Thyroid gland (tissue), 4 donors: Measurements from ENCODE around the gene BCLAF3. TPM values are rescaled to one million over a fixed set of nuclear protein-coding genes. Genes with fewer than 3 reads are reported as not detected.

ENCODE experiments used
- DNase-seq, 2 donors: peaks; one replicate each; pipeline ENCODE4 v3.0.0-alpha.2; 2019
- H3K27ac ChIP-seq, 3 donors: fragments of 200-600 bp; sonication (generic); 1 replicate in 2 of 3; 2 replicates in 1 of 3; pipeline ENCODE4 v1.5.1; 2016 to 2019; ENCODE audit warnings: mild to moderate bottlenecking in 1 of 3, moderate library complexity in 1 of 3
- H3K27me3 ChIP-seq: fragments of 200-600 bp; sonication (generic); one replicate; pipeline ENCODE4 v1.5.1; 2019
- H3K36me3 ChIP-seq, 2 donors: fragments of 200-600 bp; sonication (generic); one replicate each; pipeline ENCODE4 v1.5.1; 2016 to 2019
- H3K4me1 ChIP-seq, 2 donors: fragments of 200-600 bp; sonication (generic); one replicate each; pipeline ENCODE4 v1.5.1; 2017 to 2019
- H3K4me3 ChIP-seq, 3 donors: fragments of 200-600 bp; sonication (generic); replicated peaks in 1 of 3; 1 replicate in 2 of 3; 2 replicates in 1 of 3; pipeline ENCODE4 v1.5.1; 2016; ENCODE audit warnings: mild to moderate bottlenecking in 1 of 3
- H3K9me3 ChIP-seq: fragments of 200-600 bp; sonication (generic); one replicate; pipeline ENCODE4 v1.5.1; 2017
- POLR2A ChIP-seq, 2 donors: fragments of 450-650 bp; IDR thresholded peaks; one replicate each; pipeline ENCODE4 v1.6.1; 2017; ENCODE audit warnings: antibody characterized with exemption in 2 of 2, mild to moderate bottlenecking in 2 of 2, moderate library complexity in 1 of 2
- WGBS, 2 donors: methylation state at CpG; one replicate each; pipeline ENCODE4 v1.1.5; 2017; 5-methylcytosine and 5-hydroxymethylcytosine counted together
- intact Hi-C: fragments of 100-400 bp; cut with DNase I; formaldehyde crosslinking; loops from one replicate; pipeline ENCODE4 v1.15.1; 2023
- total RNA-seq, 4 donors: library from RNA; depleted of rRNA; stranded (reverse); fragments of >200 nt; gene quantifications; one replicate each; pipeline ENCODE4 v1.2.3, GENCODE V29; 2016
- TF ChIP-seq, protein P1 (sequence below), 6 experiments: fragments of 200-600 bp in 3 of 6; fragments of 450-650 bp in 3 of 6; sonication (generic) in 3 of 6; IDR thresholded peaks; one replicate each; pipeline ENCODE4 v1.5.1; 2016 to 2019; ENCODE audit warnings: antibody characterized with exemption in 6 of 6, mild to moderate bottlenecking in 2 of 6, inconsistent platforms in 1 of 6, moderate library complexity in 1 of 6

The BCLAF3 gene
- total RNA-seq, 4 donors from 2014 or later, result 10.8 to 16.7 (median 12.3) TPM

DNA sequence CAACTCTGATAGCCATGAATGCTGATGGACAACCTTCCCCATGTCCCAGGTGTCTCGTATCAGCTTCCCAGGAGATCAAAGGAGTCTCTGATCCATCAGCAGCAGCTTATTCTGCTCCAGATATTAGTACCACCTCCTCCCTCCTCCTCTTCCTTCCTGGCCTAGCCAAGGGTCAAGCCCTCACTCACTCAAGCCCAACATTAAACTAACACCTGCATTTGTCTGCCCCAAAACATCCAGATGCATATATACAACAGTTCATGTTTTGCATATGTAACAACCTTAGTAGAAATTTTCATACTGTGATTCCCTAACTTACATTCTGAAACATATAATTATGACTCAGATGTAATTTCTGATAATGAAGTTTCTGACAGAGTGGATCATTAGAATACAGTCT lies 29.9 kb downstream of the BCLAF3 start:
- Histone ChIP-seq H3K27ac (no peak overlapping the region), H3K4me1 (no peaks in the 10 kb centered on the region), H3K4me3 (no peak overlapping the region), H3K27me3 (no peaks in the 10 kb centered on the region), H3K36me3 (peaks cover 0 to 7% of the 10 kb centered on the region in 2 donors), H3K9me3 (no peaks in the 10 kb centered on the region)
- 93 to 100% methylated on average over 1 of the region's 1 CpG for WGBS, 2 donors
- DNase-seq, result no peak
- intact Hi-C loops, result no loop called here
- no peak for TF ChIP-seq POLR2A (IDR thresholded peaks at IDR 0.05)
- TF ChIP-seq, protein P1, sequence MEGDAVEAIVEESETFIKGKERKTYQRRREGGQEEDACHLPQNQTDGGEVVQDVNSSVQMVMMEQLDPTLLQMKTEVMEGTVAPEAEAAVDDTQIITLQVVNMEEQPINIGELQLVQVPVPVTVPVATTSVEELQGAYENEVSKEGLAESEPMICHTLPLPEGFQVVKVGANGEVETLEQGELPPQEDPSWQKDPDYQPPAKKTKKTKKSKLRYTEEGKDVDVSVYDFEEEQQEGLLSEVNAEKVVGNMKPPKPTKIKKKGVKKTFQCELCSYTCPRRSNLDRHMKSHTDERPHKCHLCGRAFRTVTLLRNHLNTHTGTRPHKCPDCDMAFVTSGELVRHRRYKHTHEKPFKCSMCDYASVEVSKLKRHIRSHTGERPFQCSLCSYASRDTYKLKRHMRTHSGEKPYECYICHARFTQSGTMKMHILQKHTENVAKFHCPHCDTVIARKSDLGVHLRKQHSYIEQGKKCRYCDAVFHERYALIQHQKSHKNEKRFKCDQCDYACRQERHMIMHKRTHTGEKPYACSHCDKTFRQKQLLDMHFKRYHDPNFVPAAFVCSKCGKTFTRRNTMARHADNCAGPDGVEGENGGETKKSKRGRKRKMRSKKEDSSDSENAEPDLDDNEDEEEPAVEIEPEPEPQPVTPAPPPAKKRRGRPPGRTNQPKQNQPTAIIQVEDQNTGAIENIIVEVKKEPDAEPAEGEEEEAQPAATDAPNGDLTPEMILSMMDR (IDR thresholded peaks at IDR 0.05), result no peak

DNA sequence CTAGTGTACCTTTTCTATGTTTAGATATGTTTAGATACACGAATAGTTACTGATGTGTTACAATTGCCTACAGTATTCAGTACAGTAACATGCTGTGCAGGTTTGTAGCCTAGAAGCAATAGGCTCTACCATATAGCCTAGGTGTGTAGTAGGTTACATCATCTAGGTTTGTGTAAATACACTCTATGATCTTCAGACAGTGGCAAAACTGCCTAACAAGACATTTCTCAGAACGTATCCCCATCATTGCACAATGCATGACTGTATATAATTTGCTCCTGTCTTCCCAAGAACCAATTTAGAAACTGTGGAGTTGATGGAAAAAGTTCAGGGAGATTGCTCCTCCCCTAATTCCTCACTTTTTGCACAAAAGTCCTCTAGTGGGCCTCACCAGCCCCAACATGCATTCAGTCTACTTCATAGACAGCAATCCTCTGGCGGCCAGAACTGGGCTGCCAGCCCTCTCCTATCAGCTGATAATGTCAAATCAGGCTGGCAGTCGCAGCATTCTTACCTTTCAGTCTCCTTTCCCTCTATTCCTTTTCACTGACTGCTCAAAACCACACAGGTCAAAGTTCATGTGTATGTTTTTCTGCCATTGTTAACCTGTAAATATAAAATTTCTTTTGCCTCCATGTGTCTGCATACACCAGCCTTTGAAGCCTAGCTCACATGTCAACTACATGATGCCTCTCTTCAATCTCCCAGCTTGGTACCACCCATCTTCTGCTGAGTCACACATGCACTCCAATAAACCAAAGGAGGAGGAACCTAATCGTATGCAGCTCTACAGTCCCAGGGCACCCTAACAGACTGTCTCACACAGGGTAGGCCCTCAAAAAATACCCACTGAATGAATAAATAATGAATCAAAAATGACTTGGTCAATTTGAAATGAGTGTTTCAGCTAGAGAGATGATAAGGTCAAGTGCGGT lies 32.0 kb downstream of the BCLAF3 start:
- no peaks in the 10 kb centered on the region for H3K36me3 ChIP-seq
- DNase-seq, result no peak
- no peaks in the 10 kb centered on the region for H3K9me3 ChIP-seq
- no peak overlapping the region for H3K4me3 ChIP-seq
- no peaks in the 10 kb centered on the region for H3K27me3 ChIP-seq
- peaks cover 3 to 4% of the 10 kb centered on the region in 2 donors for H3K4me1 ChIP-seq
- no peak overlapping the region for H3K27ac ChIP-seq
- intact Hi-C loops, result no loop called here
- 93 to 96% methylated on average over 6 of the region's 6 CpGs for WGBS, 2 donors
- no peak for TF ChIP-seq POLR2A (IDR thresholded peaks at IDR 0.05)
- TF ChIP-seq, protein P1 (IDR thresholded peaks at IDR 0.05), result no peak

DNA sequence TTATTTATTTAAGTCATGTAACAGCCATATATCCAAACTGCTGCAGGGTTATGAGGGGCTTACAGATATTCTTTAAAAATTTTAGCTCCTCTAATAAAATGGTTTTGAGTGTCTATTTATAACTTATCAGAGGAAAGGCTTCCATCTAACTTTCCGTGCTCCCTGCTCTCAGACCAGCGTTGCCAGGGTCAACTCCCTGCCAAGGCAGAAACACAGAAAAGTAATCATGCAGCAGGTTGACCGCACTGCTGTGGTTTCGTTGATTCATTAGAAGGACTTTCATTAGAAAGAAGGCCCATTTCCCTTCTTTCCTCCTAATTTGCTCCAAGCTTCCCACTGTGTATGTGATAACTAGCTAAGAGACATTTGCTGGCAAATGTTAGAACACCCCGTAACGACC lies 33.9 kb downstream of the BCLAF3 start:
- Histone ChIP-seq H3K27ac (no peak overlapping the region), H3K4me1 (peaks cover 3 to 4% of the 10 kb centered on the region in 2 donors), H3K4me3 (no peak overlapping the region), H3K36me3 (no peaks in the 10 kb centered on the region), H3K9me3 (no peaks in the 10 kb centered on the region), H3K27me3 (no peaks in the 10 kb centered on the region)
- no peak for DNase-seq
- TF ChIP-seq, protein P1 (IDR thresholded peaks at IDR 0.05), result no peak
- no peak for TF ChIP-seq POLR2A (IDR thresholded peaks at IDR 0.05)
- intact Hi-C loops, result no loop called here
- 69 to 84% methylated on average over 6 of the region's 6 CpGs for WGBS, 2 donors

DNA sequence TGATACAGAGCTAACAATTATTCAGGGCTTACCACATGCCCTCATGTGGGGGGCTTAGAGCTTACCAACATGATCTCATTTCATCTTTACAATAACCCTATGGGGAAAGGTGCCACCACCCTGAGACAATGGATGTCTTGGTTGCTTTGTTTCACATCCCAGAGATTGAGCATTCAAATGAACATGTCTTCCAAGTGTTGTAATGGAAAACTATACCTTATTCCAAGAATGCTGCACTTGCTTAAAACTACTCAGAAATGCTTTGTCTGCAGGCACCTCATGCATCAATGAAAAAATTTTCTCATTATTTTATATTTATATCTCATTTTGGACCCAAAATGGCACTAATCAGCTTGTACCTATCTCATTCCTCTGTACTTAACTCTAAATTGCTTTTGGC lies 34.6 kb downstream of the BCLAF3 start:
- no peak for TF ChIP-seq POLR2A (IDR thresholded peaks at IDR 0.05)
- TF ChIP-seq, protein P1 (IDR thresholded peaks at IDR 0.05), result no peak
- DNase-seq, result no peak
- H3K4me1 ChIP-seq, result peaks cover 3 to 4% of the 10 kb centered on the region in 2 donors
- H3K36me3 ChIP-seq, result no peaks in the 10 kb centered on the region
- H3K27me3 ChIP-seq, result no peaks in the 10 kb centered on the region
- H3K27ac ChIP-seq, result no peak overlapping the region
- H3K4me3 ChIP-seq, result no peak overlapping the region
- H3K9me3 ChIP-seq, result no peaks in the 10 kb centered on the region
- intact Hi-C loops, result no loop called here

DNA sequence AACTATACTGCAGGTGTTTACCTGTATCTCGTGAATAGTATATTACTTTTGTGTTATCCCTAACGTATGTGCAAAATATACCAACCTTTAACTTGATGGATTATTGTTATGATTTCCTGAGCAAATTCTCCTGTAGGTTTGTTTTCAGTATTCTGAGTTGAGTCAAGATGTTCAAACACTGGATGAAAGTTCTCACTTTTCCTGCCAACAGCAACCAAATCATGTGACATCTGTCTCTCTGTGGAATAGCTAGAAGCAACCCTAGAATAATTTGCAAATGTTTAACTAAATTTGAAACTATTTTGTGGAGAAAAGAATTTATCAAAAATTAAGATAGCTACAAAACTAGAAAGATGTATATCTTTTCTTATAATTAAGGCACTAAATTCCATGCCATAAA lies 35.6 kb downstream of the BCLAF3 start:
- no peak for DNase-seq

More for the DNA sequence above, 35.6 kb downstream of the BCLAF3 start:
- H3K4me3 ChIP-seq, result no peak overlapping the region
- TF ChIP-seq, protein P1 (IDR thresholded peaks at IDR 0.05), result no peak
- no peak for TF ChIP-seq POLR2A (IDR thresholded peaks at IDR 0.05)
- no peaks in the 10 kb centered on the region for H3K27me3 ChIP-seq
- H3K4me1 ChIP-seq, result peaks cover 3 to 4% of the 10 kb centered on the region in 2 donors
- no peaks in the 10 kb centered on the region for H3K9me3 ChIP-seq
- 58 to 68% methylated on average over 2 of the region's 2 CpGs for WGBS, 2 donors
- H3K36me3 ChIP-seq, result no peaks in the 10 kb centered on the region
- H3K27ac ChIP-seq, result no peak overlapping the region
- intact Hi-C loops, result no loop called here
